Head of caudate nucleus (tissue), 42 donors: ENCODE results near the gene IMMP2L.
"Not testable (repeated sequence)": the region's sequence is repeated elsewhere in the genome, so short reads cannot be mapped to it uniquely, and the experiment has no call there.

Experiments used
- DNase-seq, 42 donors: peaks; one replicate each; pipeline versions ENCODE4 v3.0.0 to v3.0.0-alpha.2; 2020 to 2021; ENCODE audit warnings: mixed read lengths in 7 of 42
- intact Hi-C: fragments of 100-400 bp; cut with DNase I; formaldehyde crosslinking; loops from one replicate; pipeline ENCODE4 v1.15.0; 2022

The IMMP2L gene

DNA sequence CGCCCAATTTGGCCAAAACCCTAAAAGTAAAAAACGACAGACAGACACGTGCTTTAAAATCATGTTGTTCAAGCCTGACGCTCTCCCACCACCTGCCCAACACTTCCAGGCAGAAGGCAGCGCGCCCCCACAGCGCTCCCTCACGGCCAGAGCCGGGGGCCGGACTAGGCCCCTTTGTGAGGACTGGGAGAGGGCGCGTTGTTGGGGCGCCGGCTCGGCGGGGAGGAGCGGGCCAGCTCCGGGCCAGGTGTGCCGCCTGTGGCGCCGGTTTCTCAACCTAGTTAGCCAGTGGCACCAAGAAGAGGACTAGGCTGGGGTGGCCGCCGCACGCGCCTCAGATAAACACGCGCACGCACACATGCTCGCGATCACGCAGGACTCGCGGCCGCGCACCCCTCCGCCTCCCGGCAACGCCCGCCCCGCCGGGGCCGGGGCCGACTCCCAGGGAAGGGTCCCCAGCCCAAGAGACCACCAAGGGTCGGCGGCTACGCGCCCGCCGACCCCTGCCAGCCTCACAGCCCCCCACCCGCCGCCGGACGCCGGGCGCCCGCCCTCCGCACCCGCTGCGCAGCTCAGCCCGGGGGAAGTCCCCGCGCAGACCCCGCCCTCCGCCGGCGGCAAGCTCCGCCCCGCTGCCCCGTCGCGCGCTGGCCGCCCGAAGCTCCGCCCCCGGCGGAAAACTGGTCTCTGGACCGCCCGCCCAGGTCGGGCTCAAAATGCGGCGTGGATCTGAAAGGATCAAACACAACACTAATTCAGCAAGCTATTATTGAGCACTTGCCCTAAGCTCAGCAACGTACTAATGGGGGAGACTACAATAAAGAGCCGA, at the start of gene IMMP2L:
Gene IMMP2L (minus strand): TSS at position 589 of the 829 bp plus-strand sequence.
- peak; percentile 68 to 95 (median 90) for DNase-seq
- intact Hi-C loops = loop anchor here (5.0 kb wide), 1 partner anchor 170 kb away; no protein-coding TSS in a partner anchor

DNA sequence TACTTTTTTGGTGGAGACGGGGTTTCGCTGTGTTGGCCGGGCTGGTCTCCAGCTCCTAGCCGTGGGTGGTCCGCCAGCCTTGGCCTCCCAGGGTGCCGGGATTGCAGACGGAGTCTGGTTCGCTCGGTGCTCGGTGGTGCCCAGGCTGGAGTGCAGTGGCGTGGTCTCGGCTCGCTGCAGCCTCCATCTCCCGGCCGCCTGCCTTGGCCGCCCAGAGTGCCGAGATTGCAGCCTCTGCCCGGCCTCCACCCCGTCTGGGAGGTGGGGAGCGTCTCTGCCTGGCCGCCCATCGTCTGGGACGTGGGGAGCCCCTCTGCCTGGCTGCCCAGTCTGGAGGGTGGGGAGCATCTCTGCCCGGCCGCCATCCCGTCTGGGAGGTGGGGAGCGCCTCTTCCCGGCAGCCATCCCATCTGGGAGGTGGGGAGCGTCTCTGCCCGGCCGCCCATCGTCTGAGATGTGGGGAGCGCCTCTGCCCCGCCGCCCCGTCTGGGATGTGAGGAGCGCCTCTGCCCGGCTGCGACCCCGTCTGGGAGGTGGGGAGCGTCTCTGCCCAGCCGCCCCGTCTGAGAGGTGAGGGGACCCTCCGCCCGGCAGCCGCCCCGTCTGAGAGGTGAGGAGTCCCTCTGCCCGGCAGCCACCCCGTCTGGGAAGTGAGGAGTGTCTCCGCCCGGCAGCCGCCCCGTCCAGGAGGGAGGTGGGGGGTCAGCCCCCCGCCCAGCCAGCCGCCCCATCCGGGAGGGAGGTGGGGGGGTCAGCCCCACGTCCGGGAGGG, 47.4 kb upstream of the IMMP2L start:
- intact Hi-C loops = not testable (repeated sequence)

DNA sequence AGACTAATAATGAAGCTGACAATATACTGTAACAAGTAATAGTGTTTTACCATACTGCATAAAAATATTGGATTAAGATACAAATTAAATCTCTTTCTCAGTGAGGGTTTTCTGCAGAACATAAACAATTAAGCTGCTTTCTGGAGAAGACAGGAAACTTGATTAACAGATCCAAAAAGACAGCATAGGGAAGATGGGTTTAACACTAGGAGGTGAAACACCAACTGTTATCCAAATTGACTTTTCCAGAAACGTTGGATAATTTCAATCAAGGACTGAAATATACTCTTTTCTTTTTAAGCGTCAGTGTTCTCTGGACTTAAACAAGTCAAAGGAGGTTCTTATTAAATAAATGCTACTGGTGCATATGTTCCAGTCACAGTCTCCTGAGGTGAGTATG, 45.3 kb upstream of the IMMP2L start:
- DNase-seq = no peak
- intact Hi-C loops = no loop called here

More for the DNA sequence above, 47.4 kb upstream of the IMMP2L start:
- DNase-seq = not testable (repeated sequence)

DNA sequence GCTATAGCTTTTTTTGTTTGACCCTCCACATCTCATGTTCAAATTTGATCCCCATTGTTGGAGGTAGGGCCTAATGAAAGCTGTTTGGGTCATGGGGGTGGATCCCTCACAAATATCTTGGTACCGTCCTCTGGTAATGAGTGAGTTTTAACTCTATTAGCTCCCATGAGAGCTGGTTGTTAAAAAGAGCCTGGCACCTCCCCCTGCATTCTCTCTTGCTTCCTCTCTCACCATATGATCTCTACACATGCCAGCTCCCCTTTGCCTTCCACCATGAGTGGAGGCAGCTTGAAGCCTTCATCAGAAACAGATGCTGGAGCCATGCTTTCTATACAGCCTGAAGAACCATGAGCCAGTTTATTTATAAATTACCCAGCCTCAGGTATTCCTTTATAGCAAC, 43.0 kb upstream of the IMMP2L start:
- no peak for DNase-seq

DNA sequence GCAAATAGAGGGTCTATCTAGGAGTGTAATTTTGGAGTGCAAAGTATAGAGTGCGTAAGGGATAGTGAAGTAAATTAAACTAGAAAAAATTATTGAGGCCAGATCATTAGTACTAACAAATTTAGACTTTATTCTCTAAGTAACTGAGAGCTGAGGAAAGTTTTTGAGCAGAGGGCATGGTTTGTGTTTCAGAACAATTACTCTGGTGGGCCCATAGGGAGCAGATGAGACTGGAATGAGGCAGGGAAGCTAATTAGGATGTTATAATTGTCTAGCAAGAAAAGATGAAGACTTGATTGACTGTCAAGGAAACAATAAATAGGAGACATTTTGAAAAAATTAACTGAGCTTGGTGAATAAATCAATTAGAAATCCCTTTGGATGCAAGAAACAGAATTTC, 37.8 kb upstream of the IMMP2L start:
- no peak for DNase-seq
- intact Hi-C loops = no loop called here

More for the DNA sequence above, 43.0 kb upstream of the IMMP2L start:
- intact Hi-C loops = no loop called here

DNA sequence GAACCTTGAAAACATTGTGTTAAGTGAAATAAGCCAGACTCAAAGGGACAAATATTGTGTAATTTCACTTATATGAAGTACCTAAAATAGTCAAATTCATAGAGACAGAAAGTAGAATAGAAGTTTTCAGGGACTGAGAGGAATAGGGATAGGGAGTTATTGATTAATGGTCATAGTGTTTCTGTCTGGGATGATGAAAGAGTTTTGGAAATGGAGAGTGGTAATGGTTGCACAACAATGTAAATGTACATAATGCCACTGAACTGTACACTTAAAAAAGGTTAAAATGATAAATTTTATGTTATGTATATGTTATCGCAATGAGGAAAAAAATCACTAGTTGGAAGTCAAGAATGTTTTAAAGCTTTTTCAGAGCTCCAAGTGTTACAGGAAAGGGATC, 33.5 kb upstream of the IMMP2L start:
- no peak for DNase-seq
- intact Hi-C loops = no loop called here

DNA sequence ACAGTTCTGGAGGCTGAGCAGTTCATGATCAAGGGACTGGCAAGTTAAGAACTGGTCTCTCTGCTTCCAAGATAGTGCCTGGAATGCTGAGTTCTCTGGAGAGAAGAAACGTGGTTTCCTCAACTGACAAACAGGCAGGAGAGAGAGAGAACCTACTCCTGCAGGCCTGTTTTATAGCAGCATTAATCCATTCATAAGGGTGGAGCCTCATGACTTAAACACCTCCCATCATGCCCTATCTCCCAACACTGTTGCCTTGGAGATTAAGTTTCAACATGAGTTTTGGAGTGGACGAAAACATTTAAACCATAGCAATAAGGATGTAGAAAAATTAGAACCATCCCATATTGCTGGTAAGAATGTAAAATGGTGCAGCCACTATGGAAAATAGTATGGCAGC, 32.3 kb upstream of the IMMP2L start:
- DNase-seq = no peak
- intact Hi-C loops = no loop called here

DNA sequence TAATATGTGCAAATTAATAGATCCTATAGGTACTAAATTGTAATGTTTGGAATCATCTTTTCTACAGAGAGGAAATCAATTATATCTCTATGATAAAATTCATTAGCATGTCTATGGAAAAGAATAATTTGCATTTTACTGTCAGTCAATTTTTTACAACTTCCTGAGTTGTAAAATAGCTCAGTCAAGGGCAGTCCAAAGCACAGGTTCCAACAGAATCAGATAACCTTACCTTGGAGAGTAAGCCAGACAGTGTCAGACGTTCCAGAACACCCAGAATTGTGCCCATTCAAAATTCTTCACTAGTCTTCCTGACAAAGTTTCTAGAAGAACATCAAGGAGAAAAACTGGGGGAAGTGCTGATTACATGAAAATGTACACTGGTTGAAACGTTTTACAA, 31.1 kb upstream of the IMMP2L start:
- DNase-seq = no peak

DNA sequence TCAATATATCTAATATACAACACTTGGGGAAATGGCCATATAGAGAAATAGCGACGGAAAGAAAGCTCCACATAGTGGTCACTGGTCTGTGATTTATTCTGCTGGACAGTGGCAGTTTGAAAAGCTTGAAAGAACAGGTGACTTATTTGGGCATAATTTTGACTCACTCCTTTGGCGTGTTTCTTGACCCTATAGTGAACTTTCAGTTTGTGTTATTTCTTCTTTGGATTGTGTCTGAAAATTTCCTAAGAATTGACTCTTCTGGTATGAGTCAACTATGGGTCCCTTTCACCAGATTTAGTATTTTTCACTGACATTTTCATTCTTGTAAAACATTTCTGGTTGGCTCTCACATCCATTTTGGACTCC, 25.8 kb upstream of the IMMP2L start:
- intact Hi-C loops = no loop called here
- DNase-seq = no peak

More for the DNA sequence above, 31.1 kb upstream of the IMMP2L start:
- intact Hi-C loops = no loop called here

DNA sequence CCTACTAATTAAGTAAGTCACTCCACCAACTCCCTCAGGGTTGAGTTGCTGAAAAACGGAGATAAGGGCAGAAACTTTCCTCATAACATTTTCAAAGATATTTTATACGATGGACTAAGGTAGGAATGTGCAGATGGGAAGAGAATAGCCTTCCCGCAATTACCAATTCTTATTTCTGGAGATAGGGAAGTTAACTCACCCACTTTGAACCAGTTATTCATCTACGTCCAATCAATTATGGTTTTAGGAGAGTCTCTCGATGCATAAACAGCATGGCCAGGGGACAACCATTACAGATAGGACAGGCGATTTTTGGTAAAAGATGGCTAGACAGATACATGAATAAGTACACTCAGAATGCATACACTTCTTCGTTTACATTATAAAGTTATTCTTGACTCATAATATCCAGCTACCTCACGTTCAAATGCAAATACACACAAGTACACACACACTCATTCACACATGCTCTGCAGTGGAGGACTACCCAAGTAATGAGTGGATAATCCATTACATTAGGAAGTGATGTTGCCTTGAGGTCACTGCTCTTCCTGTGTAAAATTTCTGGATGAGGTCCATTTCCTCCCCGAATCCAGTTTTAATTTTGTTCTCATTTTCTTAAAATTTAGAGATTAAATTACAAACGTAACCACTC, 25.2 kb upstream of the IMMP2L start:
- intact Hi-C loops = no loop called here
- no peak for DNase-seq

DNA sequence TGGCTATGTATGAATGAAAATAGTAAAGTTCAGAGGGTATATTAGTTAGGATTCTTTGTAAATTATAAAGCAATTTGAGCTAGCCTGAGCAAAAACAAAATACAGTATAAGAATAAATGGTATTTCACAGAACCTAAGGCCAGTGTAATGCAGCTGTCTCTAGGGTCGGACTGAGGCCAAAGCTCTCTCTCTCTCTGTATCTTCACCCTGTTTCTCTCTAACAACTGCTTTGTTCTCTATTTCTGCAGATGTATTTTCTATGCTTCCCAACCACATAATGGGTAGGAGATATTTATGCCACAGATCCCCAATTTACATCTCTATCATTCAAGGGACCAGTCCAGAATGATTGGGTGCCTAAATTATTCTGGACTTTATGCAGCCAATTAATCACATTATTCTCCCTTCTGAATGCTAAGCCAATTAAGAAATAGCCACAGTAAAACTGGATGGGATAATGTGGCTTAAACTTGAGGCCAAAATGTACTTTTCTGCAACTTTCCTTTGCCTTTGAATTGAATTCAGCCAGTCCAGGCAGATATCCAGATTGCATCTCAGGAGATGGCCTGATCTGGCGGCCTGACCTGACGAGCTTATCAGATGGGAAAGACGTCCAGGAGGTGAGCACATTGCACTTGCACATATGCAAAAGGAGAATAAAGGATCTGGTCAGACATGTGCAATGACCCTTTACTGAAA, 24.6 kb upstream of the IMMP2L start:
- DNase-seq = no peak
- intact Hi-C loops = no loop called here

DNA sequence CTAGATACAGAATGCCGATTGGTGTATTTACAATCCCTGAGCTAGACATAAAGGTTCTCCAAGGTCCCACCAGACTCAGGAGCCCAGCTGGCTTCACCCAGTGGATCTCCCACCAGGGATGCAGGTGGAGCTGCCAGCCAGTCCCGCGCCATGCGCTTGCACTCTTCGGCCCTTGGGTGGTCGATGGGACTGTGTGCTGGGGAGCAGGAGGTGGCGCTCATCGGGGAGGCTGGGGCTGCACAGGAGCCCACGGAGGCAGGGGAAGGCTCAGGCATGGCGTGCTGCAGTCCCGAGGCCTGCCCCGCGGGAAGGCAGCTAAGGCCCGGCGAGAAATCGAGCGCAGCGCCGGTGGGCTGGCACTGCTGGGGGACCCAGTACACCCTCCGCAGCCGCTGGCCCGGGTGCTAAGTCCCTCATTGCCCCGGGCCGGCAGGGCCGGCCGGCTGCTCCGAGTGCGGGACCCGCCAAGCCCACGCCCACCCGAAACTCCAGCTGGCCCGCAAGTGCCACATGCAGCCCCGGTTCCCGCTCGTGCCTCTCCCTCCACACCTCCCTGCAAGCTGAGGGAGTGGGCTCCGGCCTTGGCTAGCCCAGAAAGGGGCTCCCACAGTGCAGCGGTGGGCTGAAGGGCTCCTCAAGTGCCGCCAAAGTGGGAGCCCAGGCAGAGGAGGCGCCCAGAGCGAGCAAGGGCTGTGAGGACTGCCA, 19.6 kb upstream of the IMMP2L start:
- DNase-seq, intact Hi-C loops: not testable (repeated sequence)

DNA sequence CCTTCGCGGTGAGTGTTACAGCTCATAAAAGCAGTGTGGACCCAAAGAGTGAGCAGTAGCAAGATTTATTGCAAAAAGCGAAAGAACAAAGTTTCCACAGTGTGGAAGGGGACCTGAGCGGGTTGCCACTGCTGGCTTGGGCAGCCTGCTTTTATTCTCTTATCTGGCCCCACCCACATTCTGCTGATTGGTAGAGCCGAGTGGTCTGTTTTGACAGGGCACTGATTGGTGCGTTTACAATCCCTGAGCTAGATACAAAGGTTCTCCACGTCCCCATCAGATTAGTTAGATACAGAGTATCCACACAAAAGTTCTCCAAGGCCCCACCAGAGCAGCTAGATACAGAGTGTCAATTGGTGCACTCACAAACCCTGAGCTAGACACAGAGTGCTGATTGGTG, 18.9 kb upstream of the IMMP2L start:
- DNase-seq, intact Hi-C loops: not testable (repeated sequence)

DNA sequence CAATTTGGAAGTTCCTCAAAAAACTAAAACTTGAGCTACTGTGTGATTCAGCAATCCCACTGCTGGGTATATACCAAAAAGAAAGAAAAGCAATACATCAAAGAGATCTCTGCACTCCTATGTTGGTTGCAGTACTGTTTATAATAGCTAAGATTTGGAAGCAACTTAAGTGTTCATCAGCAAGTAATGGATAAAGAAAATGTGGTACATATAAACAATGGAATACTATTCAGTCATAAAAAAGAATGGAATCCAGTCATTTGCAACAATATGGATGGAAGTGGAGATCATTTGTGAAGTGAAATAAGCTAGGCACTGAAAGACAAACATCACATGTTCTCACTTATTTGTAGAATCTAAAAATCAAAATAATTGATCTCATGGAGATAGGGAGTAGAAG, 16.5 kb upstream of the IMMP2L start:
- no peak for DNase-seq
- intact Hi-C loops = no loop called here

DNA sequence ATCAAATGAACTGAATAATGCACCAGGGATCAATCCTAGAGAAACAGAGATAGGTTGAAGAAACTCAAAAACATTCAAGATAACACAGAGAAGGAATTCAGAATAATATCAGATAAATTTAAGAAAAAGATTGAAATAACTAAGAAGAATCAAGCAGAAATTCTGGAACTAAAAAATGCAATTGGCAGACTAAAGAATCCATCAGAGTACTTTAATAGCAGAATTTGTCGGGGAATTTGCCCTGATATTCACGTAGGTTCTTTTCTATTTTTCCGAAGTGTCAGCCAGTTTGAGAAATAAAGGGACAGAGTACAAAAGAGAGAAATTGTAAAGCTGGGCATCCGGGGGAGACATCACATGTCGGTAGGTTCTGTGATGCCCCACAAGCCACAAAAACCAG, 9.4 kb upstream of the IMMP2L start:
- DNase-seq = no peak
- intact Hi-C loops = no loop called here

DNA sequence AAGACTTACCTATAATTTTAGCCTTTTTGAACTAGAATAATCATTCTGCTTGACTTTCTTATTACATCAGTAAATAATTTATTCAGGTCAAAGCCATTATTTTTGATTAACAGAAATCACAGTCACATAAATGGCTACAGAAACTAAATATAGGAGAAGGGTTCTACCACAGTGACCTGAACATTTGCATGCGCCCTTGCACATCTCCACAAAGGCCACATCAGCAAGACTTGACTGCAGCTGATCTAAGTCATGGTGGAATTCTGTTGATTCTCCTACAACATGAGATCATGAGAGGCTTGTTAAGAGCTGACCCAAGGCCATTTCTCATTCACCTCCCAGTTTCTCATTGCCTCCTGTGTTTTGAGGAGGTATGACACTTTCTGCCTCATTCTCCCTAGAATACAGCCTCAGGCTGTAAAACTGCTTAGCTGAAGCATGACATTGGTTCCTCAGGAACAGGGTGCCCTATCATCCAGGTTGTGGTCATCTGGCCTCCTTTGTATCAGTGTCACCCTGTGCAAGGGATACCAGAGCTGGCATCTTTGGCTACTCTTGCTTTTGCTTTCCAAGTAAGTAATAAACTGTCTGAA, 6.7 kb upstream of the IMMP2L start:
- intact Hi-C loops = no loop called here
- no peak for DNase-seq

DNA sequence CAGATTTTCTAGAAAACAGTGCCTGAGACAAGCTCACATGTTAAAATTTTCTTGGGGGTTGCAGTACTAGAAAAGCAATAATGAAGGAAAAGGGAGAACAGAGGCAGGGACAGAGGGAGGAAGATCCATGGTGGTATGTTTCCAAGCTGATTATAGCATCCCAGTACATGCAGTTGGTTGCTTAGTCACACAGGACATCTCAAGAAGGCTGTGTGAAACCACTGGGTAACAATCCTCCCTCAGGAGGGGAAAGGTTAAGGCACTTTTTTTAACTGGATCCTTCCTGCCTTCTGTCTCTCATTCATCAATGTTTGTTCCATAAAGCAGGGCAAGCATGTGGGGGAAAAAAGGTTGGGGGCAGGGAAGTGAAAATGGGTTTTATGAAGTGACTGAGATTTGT, 6.1 kb upstream of the IMMP2L start:
- intact Hi-C loops = no loop called here
- DNase-seq = no peak

DNA sequence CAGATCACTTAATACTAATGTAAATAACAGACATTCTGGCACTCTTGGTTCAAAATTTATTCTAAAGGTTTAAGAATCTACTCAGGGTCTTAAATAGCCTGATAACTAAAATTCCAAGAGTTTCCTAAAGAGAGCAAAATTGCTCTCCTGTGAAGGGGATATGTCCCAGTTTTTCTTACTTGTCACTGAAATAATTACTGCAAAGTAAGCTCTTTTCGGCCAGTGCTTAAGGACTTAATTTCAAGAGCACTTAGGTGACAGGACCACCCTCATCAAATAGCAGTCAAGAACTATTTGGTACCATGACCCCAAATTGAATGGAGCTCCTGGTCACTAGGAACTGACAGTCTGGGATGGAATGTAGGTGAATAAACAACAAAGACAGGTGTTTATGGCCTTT, 1.8 kb upstream of the IMMP2L start:
- no peak for DNase-seq
- intact Hi-C loops = loop anchor here (5.0 kb wide), 1 partner anchor 168 kb away; no protein-coding TSS in a partner anchor

DNA sequence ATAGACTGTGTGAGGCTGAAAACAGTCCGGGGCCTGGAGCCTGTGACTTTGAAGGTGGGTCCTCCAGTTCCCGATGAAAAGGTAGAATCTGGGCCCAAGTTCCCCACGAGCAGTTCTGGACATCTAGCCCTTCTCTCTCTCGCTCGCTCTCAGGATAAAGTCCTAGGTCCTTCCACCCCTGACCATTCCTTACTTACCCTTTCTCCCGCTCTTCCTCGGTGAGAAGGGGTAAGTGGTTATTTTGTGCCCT, 713 bp downstream of the IMMP2L start:
- intact Hi-C loops = loop anchor here (5.0 kb wide), 1 partner anchor 171 kb away; no protein-coding TSS in a partner anchor
- DNase-seq = peak in 15 of 42 donors; percentile 4 to 44 (median 12)
